Activated T-cell treated with anti-CD3 and anti-CD28 coated beads for 4 hours (primary cell): ENCODE results near the gene CCL20.
"Not testable (repeated sequence)": the region's sequence is repeated elsewhere in the genome, so short reads cannot be mapped to it uniquely, and the experiment has no call there.

Experiments used
- DNase-seq: peaks from one replicate; pipeline ENCODE4 v3.0.0-alpha.2; 2020

CCL20 gene

DNA sequence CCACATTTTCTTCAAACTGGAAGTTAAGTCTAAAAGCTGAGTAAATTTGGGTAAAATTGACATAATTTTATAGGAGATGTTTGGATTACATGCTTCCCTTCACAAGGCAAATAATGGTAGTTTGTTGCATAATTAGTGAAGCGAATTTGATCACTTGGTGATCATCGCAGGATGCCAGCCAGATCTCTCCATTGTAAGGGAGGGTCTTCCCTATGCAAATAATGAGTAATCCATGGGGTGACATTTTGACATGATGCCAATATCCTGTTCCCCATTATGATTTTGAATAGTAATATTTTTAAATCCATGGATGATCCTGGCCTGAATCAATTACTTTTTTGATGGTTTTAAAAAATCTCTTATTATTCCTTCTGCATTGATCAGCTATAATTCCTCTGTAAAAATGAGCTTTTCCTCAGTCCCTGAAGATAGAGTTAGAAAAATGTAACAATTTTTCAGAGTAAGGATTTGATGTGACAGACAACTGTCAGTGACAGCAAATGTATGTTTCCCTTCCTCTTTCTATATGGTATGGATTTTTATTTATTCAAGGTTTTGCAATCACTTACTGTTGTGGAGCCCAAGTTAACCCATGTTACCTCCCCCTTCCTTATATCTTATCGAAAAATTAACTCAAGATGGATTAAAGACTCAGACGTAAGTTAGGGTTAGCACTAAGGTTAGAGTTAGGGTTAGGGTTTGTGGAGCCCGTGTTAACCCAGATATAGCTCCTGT lies 21.4 kb downstream of the CCL20 start:
- DNase-seq: no peak

DNA sequence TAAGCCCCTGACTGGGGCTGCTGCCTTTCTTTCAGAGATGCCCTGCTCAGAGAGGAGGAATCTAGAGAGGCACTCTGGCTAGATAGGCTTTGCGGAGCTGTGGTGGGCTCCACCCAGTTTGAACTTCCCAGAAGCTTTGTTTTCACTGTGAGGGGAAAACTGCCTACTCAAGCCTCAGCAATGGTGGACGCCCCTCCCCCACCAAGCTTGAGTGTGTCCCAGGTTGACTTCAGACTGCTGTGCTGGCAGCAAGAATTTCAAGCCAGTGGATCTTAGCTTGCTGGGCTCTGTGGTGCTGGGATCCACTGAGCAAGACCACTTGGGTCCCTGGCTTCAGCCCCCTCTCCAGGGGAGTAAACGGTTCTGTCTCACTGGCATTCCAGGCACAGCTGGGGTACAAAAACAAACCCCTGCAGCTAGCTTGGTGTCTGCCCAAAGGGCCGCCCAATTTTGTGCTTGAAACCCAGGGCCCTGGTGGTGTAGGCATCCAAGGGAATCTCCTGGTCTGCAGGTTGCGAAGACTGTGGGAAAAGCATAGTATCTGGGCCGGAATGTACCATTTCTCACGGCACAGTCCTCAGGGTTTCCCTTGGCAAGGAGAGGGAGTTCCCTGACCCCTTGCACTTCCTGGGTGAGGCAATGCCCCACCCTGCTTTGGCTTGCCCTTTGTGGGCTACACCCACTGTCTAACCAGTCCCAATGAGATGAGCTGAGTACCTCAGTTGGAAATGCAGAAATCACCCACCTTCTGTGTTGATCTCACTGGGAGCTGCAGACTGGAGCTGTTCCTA lies 25.9 kb downstream of the CCL20 start:
- DNase-seq: not testable (repeated sequence)

DNA sequence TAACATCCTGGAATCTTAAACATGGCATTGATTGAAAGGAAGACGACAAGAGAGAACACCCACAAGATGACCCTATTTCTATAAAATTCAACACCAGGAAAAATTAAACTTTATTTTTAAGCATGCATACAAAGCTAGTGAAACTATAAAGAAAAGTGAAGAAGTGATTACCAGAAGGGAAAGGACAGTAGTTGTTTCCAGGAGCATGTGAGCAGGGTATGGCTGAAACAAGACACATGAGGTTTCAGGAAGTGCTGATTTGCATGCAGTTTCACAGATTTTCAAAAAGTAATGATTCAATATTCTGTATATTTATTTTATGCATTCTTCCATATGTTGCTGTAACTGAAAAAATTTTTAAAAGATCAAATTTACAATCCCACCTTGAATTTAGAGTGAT lies 33.2 kb downstream of the CCL20 start:
- DNase-seq: no peak

DNA sequence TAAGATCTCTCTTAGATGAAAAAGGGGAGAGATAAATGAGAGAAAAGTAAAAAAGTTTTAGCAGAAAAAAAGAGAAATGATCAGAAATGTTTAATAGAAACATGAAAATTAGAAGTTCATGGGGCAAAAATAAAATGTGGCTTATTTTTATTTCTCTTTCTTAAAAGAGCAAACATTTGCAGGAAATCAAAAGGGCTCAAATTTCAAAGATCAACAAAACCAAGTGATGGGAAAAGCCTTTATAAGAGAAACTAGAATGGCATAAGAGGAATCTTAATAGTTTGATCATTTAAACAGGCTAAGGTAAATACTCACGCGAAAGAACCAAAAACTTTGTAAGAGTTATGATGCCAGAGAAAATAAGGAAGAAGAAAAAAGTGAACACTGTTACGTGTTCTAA lies 34.5 kb downstream of the CCL20 start:
- no peak for DNase-seq

DNA sequence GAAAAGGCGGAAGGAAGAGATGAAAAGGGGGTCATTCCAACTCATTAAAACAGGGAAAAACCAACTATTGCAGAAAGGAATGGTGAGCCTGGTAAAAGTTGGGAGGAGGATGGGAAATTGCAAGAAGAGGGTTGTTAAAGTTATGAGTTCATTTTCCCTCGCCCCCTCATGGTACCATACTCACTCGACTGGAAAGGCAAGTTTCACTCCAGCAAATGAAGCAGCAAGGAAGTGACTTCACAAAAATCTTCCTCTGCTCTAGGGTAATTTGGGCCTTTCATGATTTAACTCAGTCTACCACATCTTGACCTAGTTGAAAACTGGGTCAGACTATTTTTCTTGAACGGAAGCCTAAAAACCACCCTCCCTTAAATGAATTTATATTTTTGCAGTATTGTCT lies 34.9 kb downstream of the CCL20 start:
- DNase-seq: no peak

DNA sequence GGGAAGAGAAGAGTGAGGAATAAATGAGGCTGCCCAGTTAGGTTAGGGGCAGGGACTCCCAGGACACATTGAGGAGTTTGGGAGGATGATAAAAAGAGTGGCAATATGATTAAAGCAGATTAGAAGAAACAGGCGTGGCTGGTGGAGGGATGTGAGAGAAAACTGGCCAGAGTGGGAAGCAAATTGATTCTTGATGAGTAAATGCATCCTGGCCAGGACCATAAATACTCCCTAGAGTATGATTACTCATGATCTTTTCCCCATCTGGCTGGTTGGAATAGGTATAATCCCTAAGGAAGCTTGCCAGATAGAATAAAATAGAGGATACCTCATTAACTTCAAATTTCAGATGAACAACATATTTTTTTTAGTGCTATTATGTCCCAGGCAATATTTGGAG lies 36.3 kb downstream of the CCL20 start:
- DNase-seq: no peak

DNA sequence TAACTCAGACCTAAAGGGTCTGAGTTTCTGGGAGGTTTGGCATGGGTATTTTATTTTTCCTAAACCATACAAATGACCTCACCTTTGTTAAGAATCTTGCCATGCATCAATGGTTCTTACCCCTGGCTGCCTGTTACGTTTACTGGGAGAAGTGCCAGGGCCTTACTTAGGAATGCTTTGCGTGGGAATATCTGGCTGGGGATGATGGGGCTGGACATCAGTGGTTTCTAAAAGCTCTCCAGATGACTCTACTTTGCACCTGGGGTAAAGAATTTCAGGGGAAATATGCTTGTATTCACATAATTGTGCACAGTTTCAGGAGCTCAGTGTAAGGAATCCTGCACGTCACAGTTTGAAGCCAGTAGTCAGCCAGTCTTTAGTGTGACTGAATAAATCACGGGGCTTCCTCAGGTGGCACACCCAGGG lies 39.6 kb downstream of the CCL20 start:
- no peak for DNase-seq

DNA sequence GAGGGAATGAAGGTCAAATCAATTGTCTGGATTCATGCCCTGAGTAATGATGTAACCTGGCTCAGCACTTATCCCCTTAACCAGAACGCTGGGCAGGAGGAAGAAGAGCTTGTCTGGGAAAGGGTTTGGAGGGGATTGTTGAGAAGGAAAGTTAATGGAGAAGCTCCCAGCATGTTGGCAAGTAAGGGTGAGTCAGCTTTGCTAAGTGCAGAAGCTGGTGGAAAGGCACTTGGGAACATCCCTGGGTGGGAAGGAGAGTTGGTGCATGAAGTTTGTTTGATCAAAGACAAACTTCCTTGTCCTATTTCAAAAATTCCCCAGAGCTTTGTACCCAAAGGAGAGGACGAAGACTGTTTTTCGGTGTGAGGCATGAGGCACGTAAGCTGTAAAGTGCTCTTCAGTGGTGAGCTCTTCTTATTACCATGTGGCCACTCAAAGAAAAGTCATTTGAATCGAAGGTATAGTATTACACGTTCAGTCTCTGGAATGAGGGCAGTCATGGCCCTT lies 40.2 kb downstream of the CCL20 start:
- no peak for DNase-seq

DNA sequence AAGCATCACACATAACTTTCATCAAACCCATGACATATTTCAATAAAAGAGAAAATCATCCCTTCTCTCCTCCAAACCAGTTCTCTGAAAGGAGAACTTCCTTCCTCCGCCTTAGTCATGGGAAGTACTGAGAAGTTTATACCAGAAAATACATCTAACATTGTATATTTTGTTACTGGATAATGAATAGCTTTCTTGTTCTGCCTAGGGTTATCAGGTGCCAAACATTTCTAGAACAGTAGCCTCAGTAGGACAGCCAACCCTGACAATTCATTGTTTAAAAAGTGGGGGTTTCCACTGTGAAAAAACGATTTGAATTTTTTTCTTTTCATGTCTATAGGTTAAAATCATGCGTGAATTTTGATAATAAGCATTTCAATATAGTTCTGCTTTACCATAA lies 41.8 kb downstream of the CCL20 start:
- DNase-seq: no peak

DNA sequence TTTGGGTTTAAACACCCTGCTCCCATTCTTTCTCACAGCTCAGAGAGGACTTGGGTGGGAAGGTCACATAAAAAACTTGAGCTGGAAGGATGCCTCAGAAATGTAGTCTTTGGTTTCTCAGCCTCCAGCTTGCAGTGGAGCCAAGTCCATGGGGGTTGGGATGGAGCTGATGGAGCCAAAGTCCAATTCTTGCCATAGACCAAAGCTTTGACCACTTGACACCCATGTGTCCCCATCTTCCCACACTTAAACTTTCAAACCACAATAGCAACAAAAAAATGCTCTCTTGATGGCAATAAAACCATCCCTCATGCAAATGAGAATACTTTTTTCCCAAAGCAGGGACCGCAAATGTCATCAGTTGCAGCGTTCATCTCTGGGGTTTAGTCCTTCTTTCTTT lies 43.1 kb downstream of the CCL20 start:
- no peak for DNase-seq

DNA sequence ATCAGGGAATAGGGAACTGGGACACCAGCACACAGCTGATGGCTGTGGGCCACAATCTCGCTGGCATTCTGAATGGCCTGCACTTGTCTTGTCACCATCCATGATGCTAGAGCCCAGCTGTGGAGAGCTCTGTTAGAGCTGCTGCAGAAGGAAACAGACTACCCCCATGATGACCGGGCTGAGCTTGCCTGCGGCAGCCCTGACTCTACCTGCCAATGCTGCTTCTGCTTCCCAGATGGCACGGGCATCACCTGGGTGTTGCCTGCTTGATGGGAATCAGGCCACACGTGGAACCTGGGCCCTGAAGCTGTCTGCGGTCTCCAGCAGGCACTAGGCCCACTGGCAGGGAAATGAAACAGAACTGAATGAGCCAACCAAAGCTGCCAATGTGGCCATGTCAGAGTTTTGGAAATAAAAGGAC lies 46.6 kb downstream of the CCL20 start:
- DNase-seq: no peak

DNA sequence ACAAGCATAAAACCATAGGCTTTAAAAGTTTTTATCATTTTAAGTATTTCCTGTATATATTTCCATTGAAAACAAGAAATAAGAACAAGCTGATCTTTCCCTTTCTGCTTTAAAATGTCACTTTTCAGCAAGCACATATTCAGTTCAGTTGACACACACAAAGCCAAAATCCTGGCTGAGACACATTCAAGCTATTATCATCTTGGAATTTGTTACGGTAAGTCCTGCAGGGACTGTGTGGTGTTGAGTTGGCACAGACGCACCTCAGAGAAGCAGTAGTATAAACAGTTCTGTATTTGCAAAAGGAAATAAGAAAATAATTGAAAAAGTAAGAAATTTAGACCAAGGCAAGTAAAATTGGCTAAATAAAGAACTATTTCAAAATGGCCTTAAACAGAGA lies 47.4 kb downstream of the CCL20 start:
- no peak for DNase-seq

DNA sequence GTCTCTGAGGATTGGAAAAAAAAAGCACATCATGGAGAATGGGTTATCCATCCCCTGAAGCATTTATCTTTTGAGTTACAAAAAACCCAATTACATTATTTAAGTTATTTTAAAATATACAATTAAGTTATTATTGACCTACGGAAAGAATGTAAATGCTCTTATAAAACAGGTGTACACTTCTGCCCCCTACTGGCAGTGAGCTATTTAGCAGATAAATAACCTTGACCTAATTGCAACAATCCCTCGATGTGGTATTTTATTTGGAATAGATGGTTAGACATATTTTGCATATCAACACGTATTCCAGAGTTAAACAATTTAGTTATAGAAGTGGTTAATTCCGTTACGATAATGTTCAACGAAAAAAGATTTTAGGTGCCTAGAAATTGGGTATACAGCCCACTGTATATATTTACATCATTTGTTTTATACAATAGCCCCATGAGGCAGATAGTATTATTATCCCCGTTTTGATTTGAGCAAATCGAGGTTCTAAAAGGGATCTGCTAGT lies 48.6 kb downstream of the CCL20 start:
- DNase-seq: no peak

DNA sequence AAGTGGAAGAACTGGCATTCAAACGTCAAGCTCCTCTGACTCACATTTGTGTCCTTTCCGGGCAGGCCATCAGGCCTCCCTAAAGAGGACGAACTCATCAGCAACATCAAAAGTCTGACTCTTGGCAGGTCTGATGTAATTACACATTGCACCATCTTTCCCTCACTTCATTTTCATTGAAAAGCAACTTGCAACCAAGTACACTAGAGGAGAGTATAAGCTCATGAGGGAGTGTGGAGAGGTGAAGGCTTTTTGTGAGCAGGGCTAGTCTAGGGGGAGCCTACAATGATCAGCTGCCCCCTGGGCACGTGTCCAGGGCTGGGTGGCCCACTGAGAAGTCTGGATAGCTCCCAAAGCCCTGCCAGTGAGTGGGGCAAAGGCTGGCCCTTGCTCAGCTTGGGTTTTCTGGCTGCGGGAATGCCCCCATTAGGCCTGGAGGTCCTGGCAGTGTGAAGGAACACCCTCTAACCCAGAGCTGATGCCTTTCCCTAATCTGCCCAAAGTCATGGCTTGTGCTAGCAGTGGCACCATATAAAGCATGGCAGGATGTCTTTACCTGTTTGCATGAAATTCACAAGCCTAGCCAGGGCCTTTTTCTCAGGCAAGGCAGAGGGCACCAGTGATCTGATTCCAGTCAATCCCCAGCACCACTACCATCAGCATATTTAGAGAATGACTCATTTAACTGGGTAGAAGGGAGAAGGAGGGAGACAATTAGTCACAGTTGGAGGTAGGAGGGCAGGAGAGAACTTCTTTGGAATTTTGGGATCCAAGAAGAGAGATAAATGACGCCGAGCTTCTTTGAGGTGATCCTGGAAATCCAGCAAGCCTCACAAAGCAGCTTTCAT lies 49.3 kb downstream of the CCL20 start:
- no peak for DNase-seq

DNA sequence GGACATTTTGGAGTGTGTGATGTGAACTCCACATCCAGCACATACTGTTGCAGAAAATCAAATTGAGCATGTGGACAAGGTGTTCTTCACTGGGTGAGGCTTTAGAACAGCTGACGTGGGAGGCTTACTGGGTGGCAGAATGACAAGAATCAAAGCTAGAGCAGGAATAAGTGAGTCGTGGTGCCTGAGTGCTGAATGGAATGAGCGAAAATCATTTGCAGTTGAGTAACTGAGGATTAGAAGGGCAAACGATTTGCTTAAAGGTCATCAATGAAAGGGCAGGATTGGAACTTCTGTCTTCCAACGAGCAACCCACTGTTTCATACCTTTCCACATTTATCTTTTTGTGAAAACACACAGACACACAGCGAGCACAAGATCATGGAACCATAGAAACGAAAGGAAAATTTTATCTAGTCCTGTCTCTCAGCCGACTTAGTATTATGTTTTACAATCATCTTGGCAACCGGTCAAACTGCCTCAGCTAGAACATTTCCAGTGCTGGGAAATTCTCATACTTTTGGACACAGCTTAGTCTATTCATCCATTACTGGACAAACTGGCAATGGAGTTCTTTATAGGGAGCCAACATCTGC lies 50.6 kb downstream of the CCL20 start:
- DNase-seq: no peak

DNA sequence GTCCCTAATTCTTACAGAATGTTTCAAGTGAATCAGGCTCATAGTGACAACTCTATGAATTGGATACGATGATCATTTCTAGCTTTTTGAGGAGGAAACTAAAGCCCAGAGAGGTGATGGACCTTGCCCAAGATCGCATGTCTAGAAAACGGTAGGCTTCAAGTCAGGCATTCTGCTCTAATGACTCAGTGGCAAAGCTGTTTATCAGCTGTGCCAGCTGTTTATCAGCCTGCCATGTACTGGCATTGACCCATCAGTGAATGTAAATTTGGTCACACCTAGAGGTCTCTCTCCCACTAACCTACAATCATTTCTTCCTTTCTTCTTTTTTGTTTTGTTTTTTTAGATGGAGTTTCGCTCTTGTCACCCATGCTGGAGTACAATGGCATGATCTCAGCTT lies 51.6 kb downstream of the CCL20 start:
- no peak for DNase-seq
